GM19193 (cell line): ENCODE data around the gene DISP2.

ENCODE experiments used
- POLR2A ChIP-seq: IDR thresholded peaks from 4 replicates; pipeline ENCODE4 v1.6.1; 2011; ENCODE audit not compliant: insufficient read depth, insufficient read length; ENCODE audit errors: extremely low read depth

The DISP2 gene

DNA sequence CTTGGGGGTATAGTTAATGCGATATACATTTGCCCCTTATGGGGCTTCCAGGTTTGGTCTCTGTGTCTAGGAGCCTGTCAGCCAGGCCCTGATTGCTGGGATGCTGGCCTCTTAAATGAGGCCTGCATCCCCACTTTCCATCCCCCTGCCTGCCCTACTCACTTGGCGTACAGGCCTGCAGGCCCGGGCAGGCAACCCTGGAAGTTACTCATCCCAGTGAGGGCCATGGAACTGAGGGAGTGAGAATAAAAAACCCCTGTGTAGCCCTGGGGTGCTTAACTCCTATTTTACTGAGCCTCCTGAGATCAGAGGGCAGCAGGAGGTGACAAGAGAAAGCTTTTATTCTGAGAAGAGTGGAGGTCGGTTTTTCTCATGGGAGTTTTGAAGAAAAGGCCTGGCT is 2.0 kb downstream of the DISP2 start:
- no peak for TF ChIP-seq POLR2A

DNA sequence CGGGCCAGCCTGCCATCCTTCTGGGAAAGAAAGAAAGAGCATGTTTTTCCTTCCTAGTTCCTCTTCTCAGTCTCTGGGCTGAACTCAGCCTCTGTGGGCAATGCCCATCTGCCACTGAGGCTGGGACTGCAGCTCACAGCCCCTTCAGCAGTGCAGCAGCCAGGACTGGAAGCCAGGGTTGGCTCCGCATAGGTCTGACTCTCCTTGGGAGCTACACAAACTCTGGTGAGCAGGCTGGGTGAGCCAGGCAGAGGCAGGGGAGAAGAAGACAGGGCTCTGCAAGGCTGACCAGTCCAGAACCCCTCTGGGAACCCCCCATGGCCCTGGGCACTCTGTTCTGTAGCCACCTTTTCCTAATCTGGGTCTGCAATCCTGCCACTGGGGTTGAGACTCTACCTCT is 3.6 kb downstream of the DISP2 start:
- no peak for TF ChIP-seq POLR2A

DNA sequence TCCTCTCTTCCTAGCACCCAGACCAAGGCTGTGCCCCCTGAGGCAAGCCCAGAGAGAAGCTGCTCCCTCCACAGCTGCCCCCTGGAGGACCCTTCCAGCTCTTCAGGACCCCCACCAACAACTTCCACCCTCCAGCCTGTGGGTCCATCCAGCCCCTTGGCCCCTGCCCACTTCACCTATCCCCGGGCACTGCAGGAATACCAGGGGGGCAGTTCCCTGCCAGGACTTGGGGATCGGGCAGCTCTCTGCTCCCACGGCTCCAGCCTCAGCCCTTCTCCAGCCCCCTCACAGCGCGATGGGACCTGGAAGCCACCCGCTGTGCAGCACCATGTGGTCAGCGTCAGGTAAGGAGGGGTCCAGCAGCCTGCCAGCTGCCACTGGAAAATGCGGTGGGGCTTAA is 5.6 kb downstream of the DISP2 start:
- no peak for TF ChIP-seq POLR2A

DNA sequence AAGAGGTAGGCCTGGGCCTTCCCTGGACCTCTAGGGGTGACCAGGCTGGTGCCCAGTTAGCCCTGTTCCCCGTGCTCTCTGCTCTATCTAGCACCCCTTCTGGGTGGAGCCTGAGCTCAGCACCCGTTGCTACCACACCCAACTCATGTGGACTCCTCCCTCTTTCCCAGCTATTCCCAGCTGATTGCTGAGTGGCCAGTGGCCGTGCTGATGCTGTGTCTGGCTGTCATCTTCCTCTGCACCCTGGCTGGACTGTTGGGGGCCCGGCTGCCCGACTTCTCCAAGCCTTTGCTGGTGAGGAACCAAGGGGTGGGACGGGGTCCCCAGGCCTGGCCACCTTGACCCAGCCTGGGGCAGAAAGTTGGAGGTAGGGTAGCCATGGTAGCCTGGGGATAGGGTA is 6.2 kb downstream of the DISP2 start:
- TF ChIP-seq POLR2A, result no peak

DNA sequence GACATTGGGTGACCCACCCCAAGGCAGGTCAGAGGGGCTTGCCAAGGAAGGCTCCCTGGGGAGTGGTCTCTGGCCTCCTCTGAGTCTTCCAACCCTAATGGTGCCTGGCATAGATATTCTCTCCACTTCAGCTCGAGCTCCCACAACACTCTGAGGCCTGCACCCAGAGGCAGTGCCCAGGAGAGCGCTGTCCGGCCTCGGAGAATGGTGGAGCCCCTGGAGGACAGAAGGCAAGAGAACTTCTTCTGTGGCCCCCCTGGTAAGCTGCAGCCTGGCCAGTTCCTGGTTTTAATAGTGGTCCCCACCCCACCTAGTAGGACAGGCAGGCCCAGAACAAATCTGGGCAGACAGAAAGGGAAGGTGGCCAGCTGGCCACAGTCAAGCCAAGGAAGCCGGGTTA is 7.0 kb downstream of the DISP2 start:
- no peak for TF ChIP-seq POLR2A

DNA sequence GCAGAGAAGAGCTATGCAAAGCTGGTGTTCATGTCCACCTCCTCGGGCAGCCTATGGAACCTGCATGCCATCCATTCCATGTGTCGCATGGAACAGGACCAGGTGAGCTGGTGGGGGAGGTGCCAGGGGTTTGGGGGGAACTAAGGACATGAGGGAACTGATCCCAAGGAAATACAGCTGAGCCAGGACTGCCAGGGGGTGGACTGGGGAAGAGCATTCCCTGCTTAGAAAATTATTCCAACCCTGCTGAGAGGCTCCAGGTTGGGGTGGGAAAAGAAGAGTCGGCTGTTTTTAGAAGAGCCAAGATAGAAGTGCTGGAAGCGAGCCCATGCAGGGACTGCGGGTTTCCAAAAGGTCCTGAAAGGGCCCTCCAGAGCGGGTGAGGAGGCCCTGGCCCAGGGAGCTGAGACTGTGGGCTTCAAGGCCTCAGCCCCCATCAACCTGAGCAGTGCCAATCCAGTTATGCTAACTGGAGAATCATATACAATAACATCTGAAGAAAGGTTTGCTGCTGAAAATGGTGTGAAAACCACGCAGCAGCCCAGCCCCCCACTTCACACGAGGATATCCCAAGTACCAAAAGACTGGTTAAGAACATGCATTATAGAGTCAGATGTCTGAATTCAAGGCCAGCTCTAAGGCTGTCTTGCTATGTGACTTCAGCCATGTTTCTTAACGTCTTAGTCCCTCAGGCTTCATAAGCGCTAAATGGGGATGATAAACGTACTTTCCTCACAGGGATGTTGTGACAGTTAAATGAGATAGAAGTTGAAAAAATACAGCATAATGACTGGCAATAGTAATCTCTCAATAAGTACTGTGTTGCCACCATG is 7.8 kb downstream of the DISP2 start:
- TF ChIP-seq POLR2A, result no peak

DNA sequence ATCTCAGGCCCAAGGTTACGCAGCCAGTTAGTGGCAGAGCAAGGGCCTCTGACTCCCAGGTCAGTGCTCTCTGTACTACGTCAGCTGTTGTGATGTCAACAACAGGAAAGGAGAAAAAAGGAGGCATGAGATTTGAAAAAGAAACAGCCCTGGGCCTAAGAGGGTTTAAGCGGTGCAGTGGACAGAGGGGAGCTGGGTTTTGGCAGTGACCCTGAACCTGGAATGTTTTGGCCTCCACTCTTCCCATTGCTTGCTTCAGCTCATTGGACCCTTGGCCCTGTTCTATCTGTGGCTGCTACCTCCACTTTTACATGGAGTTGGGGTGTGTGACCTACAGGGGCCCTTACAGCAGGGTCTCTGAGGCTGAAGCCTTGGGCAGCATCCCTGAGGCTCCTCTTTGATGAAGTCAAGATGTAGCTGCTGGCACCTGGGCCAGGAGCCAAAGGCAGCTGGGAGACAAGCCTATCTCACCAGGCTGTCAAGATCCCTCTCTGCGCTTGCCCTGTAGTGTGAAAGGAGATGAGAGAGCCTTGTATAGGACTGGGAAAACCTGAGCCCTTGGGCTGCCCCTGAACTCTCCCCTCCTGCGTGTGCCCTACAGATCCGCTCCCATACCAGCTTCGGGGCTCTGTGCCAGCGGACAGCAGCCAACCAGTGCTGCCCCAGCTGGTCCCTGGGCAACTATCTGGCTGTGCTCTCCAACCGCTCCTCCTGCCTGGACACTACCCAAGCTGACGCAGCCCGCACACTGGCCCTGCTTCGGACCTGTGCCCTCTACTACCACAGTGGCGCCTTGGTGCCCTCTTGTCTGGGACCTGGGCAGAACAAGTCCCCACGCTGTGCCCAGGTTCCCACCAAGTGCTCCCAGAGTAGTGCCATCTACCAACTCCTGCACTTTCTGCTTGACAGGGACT is 8.7 kb downstream of the DISP2 start:
- TF ChIP-seq POLR2A, result no peak

DNA sequence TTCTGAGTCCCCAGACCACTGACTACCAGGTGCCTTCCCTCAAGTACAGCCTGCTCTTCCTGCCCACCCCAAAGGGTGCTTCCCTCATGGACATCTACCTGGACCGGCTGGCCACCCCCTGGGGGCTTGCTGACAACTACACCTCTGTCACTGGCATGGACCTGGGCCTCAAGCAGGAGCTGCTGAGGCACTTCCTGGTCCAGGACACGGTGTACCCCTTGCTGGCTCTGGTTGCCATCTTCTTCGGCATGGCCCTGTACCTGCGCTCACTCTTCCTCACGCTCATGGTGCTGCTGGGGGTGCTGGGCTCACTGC is 9.3 kb downstream of the DISP2 start:
- no peak for TF ChIP-seq POLR2A

DNA sequence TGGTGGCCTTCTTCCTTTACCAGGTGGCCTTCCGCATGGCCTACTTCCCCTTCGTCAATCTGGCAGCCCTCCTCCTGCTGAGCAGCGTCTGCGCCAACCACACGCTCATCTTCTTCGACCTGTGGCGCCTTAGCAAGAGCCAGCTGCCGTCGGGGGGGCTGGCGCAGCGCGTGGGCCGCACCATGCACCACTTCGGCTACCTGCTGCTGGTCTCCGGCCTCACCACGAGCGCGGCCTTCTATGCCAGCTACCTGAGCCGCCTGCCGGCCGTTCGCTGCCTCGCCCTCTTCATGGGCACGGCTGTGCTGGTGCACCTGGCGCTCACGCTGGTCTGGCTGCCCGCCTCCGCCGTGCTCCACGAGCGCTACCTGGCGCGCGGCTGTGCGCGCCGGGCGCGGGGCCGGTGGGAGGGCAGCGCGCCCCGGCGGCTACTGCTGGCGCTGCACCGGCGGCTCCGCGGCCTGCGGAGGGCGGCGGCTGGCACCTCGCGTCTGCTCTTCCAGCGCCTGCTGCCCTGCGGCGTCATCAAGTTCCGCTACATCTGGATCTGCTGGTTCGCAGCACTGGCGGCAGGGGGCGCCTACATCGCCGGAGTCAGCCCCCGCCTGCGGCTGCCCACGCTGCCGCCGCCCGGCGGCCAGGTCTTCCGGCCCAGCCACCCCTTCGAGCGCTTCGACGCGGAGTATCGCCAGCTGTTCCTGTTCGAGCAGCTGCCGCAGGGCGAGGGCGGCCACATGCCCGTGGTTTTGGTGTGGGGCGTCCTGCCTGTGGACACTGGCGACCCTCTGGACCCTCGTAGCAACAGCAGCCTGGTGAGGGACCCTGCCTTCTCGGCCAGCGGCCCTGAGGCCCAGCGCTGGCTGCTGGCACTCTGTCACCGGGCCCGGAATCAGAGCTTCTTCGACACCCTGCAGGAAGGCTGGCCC is 9.9 kb downstream of the DISP2 start:
- TF ChIP-seq POLR2A, result no peak

DNA sequence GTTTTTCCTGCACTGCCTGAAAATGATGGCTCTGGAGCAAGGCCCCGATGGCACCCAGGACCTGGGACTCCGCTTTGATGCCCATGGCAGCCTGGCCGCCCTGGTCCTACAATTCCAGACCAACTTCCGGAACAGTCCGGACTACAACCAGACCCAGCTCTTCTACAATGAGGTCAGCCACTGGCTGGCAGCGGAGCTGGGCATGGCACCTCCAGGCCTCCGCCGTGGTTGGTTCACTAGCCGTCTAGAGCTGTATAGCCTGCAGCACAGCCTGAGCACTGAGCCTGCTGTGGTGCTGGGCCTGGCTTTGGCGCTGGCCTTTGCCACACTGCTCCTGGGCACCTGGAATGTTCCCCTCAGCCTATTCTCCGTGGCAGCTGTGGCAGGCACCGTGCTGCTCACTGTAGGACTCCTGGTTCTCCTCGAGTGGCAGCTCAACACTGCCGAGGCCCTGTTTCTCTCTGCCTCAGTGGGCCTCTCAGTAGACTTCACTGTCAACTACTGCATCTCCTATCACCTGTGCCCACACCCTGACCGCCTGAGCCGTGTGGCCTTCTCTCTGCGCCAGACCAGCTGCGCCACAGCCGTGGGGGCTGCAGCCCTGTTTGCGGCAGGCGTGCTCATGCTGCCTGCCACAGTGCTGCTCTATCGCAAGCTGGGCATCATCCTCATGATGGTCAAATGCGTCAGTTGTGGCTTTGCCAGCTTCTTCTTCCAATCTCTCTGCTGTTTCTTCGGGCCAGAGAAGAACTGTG is 10.9 kb downstream of the DISP2 start:
- TF ChIP-seq POLR2A, result no peak

DNA sequence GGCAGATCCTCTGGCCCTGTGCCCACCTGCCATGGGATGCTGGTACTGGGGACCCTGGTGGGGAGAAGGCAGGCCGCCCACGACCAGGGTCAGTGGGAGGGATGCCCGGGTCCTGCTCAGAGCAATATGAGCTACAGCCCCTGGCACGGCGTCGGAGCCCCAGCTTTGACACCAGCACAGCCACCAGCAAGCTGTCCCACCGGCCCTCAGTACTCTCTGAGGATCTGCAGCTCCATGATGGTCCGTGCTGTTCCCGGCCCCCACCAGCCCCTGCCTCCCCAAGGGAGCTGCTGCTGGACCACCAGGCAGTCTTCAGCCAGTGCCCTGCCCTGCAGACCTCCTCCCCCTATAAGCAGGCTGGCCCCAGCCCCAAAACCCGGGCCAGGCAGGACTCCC is 11.5 kb downstream of the DISP2 start:
- no peak for TF ChIP-seq POLR2A

DNA sequence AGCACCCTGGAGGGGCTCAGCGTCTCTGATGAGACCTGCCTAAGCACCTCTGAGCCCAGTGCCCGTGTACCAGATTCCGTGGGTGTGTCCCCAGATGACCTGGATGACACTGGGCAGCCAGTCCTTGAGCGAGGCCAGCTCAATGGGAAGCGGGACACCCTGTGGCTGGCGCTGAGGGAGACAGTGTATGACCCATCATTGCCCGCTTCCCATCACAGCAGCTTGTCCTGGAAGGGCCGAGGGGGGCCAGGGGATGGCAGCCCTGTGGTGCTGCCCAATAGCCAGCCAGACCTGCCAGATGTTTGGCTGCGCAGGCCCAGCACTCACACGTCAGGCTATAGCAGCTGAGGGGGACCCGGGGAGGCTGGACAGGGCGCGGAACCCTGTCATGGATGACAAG is 12.0 kb downstream of the DISP2 start:
- TF ChIP-seq POLR2A, result no peak

DNA sequence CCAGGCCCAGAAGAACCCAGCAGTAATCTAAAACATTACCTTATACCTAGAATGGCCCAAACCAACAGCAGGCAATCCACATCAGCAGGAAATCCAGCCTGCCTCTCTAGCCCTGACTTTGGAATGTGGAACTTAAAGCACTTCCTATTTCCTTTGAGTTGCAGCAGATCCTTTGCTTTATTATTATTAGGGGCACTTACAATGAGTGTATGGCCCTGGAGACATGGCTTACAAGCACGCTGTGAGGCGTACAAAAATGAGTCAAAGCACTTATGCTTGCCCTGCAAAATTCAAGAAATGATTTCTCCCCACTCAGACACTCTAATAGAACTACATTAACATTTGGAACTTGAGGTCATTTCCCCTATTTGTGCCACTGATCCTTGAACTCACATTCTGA is 15.0 kb downstream of the DISP2 start:
- no peak for TF ChIP-seq POLR2A

DNA sequence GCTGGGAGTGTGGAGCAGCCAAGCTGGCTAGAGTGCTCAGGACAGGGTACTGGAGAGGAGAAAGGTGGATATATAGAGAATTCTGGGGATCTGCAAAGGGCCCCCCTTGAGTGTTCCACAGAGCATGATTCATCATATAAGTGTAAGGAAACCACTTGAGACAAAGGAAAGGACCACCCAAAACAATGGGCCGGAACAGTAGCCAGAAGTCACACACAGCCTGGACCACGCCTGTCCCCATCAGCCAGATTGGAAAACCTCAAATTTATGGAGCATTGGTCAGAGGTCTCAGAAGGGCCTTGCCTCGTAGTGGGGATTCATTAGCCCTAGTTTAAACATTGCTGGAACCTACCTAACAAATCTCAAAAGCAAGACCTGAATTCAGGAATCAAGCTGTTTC is 19.6 kb downstream of the DISP2 start:
- TF ChIP-seq POLR2A, result no peak
